ENCODE measurements around the gene CCP110. TPM values are rescaled to one million over a fixed set of nuclear protein-coding genes. Genes with fewer than 3 reads are reported as not detected.

Gene CCP110
- total and polyA plus RNA-seq, 2 experiments from 2014 or later = 10.7 to 20.9 TPM

GRCh38 chr16:19515757-19516156 lies 8.0 kb upstream of the CCP110 start:
- Histone ChIP-seq H4K20me1 (replicated peaks; ENCODE audit: insufficient read depth) (peaks cover 14% of the 10 kb centered on the region), H3F3A (replicated peaks; ENCODE audit: low read depth) (no peaks in the 10 kb centered on the region), H3K79me2 (replicated peaks; ENCODE audit: insufficient read depth) (peaks cover 62% of the 10 kb centered on the region), H3K27me3 (ENCODE audit: insufficient read depth) (no peaks in the 10 kb centered on the region), H3K4me3 (no peak overlapping the region), H3K4me1 (ENCODE audit: insufficient read depth) (peaks cover 6% of the 10 kb centered on the region), H3K27ac (ENCODE audit: low read depth) (no peak overlapping the region), H3K4me2 (no peak overlapping the region), H2AFZ (no peak overlapping the region), H3K36me3 (ENCODE audit: insufficient read depth) (peaks cover 24% of the 10 kb centered on the region), H3K9me2 (ENCODE audit: insufficient read depth) (no peaks in the 10 kb centered on the region)
- Mint-ChIP-seq H3K4me3 (no peak overlapping the region), H3K27ac (no peak overlapping the region), H3K36me3 (ENCODE audit: low read depth) (peaks cover 51% of the 10 kb centered on the region), H3K27me3 (ENCODE audit: insufficient read depth, low read depth, poor library complexity) (no peaks in the 10 kb centered on the region), H3K4me1 (peaks cover 7% of the 10 kb centered on the region; the same call in 2 of the 3 replicates), H3K9me3 (no peaks in the 10 kb centered on the region; the same call in 2 of the 3 replicates)
- ATAC-seq (no peak), DNase-seq (ENCODE audit: low spot score) (no peak)
- TF ChIP-seq NANOG (IDR thresholded peaks at IDR 0.05; ENCODE audit: borderline replicate concordance) = no peak
- TF ChIP-seq JUNB (IDR thresholded peaks at IDR 0.05; ENCODE audit: unreplicated experiment) = no peak
- TF ChIP-seq CREB1 (CRISPR knock-in tag; IDR thresholded peaks at IDR 0.05; ENCODE audit: low read depth) = no peak

DNA sequence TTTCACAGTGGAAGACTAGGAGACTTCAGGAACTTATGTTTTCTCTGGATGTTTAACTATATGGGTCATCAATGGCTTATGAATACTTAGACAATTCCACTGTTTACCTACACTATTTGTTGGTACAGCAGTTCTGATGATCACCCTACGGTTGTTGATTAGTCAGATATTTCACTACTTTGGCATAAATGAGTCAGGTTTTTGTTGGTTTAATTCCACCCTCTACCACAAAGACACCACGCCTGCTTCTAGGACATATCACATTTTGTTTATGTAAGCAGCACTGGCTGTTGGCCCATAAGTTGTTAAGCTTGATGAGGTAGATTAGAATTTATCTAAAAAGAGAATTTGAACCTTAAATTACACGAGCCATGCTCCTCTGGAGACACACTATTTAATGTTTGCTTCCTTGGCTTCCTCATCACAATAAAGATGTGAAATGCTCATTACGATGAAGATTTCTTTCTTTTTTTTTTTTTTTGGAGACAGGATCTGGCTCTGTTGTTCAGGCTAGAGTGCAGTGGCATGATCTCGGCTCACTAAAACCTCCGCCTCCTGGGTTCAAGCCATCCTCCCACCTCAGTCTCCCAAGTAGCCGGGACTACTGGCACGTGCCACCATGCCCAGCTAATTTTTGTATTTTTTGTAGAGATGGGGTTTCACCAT lies 6.2 kb upstream of the CCP110 start:
- H3K79me2 ChIP-seq (replicated peaks; ENCODE audit: insufficient read depth) = peaks cover 64% of the 10 kb centered on the region
- Mint-ChIP-seq H3K4me3 (no peak overlapping the region), H3K9me3 (no peaks in the 10 kb centered on the region; the same call in 2 of the 3 replicates), H3K27me3 (ENCODE audit: insufficient read depth, low read depth, poor library complexity) (no peaks in the 10 kb centered on the region), H3K27ac (no peak overlapping the region), H3K4me1 (peaks cover 16% of the 10 kb centered on the region), H3K36me3 (ENCODE audit: low read depth) (peaks cover 43% of the 10 kb centered on the region)
- no peaks in the 10 kb centered on the region for H3K27me3 ChIP-seq (ENCODE audit: insufficient read depth)
- peaks cover 24% of the 10 kb centered on the region for H3K36me3 ChIP-seq (ENCODE audit: insufficient read depth)
- no peak overlapping the region for H3K4me3 ChIP-seq
- no peaks in the 10 kb centered on the region for H3F3A ChIP-seq (replicated peaks; ENCODE audit: low read depth)
- H3K4me1 ChIP-seq (ENCODE audit: insufficient read depth) = peaks cover 13% of the 10 kb centered on the region
- H3K4me2 ChIP-seq = no peak overlapping the region
- DNase-seq (ENCODE audit: low spot score) (no peak), ATAC-seq (no peak)
- no peaks in the 10 kb centered on the region for H3K9me2 ChIP-seq (ENCODE audit: insufficient read depth)
- no peak overlapping the region for H2AFZ ChIP-seq
- no peak overlapping the region for H3K27ac ChIP-seq (ENCODE audit: low read depth)
- peaks cover 20% of the 10 kb centered on the region for H4K20me1 ChIP-seq (replicated peaks; ENCODE audit: insufficient read depth)
- TF ChIP-seq, protein P1, sequence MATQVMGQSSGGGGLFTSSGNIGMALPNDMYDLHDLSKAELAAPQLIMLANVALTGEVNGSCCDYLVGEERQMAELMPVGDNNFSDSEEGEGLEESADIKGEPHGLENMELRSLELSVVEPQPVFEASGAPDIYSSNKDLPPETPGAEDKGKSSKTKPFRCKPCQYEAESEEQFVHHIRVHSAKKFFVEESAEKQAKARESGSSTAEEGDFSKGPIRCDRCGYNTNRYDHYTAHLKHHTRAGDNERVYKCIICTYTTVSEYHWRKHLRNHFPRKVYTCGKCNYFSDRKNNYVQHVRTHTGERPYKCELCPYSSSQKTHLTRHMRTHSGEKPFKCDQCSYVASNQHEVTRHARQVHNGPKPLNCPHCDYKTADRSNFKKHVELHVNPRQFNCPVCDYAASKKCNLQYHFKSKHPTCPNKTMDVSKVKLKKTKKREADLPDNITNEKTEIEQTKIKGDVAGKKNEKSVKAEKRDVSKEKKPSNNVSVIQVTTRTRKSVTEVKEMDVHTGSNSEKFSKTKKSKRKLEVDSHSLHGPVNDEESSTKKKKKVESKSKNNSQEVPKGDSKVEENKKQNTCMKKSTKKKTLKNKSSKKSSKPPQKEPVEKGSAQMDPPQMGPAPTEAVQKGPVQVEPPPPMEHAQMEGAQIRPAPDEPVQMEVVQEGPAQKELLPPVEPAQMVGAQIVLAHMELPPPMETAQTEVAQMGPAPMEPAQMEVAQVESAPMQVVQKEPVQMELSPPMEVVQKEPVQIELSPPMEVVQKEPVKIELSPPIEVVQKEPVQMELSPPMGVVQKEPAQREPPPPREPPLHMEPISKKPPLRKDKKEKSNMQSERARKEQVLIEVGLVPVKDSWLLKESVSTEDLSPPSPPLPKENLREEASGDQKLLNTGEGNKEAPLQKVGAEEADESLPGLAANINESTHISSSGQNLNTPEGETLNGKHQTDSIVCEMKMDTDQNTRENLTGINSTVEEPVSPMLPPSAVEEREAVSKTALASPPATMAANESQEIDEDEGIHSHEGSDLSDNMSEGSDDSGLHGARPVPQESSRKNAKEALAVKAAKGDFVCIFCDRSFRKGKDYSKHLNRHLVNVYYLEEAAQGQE (IDR thresholded peaks at IDR 0.05; ENCODE audit: unreplicated experiment) = no peak
- TF ChIP-seq EZH2phosphoT487 (IDR thresholded peaks at IDR 0.05; ENCODE audit: unreplicated experiment) (no peak), NANOG (IDR thresholded peaks at IDR 0.05; ENCODE audit: borderline replicate concordance) (no peak), ZNF114 (CRISPR knock-in tag; IDR thresholded peaks at IDR 0.05) (no peak), ZNF331 (CRISPR knock-in tag; IDR thresholded peaks at IDR 0.05; ENCODE audit: low read depth) (no peak), JUNB (IDR thresholded peaks at IDR 0.05; ENCODE audit: unreplicated experiment) (no peak), STAT1 (IDR thresholded peaks at IDR 0.05; ENCODE audit: unreplicated experiment) (no peak)
- TF ChIP-seq, protein P2, sequence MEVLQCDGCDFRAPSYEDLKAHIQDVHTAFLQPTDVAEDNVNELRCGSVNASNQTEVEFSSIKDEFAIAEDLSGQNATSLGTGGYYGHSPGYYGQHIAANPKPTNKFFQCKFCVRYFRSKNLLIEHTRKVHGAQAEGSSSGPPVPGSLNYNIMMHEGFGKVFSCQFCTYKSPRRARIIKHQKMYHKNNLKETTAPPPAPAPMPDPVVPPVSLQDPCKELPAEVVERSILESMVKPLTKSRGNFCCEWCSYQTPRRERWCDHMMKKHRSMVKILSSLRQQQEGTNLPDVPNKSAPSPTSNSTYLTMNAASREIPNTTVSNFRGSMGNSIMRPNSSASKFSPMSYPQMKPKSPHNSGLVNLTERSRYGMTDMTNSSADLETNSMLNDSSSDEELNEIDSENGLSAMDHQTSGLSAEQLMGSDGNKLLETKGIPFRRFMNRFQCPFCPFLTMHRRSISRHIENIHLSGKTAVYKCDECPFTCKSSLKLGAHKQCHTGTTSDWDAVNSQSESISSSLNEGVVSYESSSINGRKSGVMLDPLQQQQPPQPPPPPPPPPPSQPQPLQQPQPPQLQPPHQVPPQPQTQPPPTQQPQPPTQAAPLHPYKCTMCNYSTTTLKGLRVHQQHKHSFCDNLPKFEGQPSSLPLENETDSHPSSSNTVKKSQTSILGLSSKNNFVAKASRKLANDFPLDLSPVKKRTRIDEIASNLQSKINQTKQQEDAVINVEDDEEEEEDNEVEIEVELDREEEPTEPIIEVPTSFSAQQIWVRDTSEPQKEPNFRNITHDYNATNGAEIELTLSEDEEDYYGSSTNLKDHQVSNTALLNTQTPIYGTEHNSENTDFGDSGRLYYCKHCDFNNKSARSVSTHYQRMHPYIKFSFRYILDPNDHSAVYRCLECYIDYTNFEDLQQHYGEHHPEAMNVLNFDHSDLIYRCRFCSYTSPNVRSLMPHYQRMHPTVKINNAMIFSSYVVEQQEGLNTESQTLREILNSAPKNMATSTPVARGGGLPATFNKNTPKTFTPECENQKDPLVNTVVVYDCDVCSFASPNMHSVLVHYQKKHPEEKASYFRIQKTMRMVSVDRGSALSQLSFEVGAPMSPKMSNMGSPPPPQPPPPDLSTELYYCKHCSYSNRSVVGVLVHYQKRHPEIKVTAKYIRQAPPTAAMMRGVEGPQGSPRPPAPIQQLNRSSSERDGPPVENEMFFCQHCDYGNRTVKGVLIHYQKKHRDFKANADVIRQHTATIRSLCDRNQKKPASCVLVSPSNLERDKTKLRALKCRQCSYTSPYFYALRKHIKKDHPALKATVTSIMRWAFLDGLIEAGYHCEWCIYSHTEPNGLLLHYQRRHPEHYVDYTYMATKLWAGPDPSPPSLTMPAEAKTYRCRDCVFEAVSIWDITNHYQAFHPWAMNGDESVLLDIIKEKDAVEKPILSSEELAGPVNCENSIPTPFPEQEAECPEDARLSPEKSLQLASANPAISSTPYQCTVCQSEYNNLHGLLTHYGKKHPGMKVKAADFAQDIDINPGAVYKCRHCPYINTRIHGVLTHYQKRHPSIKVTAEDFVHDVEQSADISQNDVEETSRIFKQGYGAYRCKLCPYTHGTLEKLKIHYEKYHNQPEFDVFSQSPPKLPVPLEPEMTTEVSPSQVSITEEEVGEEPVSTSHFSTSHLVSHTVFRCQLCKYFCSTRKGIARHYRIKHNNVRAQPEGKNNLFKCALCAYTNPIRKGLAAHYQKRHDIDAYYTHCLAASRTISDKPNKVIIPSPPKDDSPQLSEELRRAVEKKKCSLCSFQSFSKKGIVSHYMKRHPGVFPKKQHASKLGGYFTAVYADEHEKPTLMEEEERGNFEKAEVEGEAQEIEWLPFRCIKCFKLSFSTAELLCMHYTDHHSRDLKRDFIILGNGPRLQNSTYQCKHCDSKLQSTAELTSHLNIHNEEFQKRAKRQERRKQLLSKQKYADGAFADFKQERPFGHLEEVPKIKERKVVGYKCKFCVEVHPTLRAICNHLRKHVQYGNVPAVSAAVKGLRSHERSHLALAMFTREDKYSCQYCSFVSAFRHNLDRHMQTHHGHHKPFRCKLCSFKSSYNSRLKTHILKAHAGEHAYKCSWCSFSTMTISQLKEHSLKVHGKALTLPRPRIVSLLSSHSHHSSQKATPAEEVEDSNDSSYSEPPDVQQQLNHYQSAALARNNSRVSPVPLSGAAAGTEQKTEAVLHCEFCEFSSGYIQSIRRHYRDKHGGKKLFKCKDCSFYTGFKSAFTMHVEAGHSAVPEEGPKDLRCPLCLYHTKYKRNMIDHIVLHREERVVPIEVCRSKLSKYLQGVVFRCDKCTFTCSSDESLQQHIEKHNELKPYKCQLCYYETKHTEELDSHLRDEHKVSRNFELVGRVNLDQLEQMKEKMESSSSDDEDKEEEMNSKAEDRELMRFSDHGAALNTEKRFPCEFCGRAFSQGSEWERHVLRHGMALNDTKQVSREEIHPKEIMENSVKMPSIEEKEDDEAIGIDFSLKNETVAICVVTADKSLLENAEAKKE (CRISPR knock-in tag; IDR thresholded peaks at IDR 0.05) = no peak
- TF ChIP-seq, protein P3, sequence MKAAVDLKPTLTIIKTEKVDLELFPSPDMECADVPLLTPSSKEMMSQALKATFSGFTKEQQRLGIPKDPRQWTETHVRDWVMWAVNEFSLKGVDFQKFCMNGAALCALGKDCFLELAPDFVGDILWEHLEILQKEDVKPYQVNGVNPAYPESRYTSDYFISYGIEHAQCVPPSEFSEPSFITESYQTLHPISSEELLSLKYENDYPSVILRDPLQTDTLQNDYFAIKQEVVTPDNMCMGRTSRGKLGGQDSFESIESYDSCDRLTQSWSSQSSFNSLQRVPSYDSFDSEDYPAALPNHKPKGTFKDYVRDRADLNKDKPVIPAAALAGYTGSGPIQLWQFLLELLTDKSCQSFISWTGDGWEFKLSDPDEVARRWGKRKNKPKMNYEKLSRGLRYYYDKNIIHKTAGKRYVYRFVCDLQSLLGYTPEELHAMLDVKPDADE (IDR thresholded peaks at IDR 0.05) = no peak

Measured in GM23338 (cell line).